HG03571 (cell line): ENCODE measurements around the gene C16orf89.
"Not testable (repeated sequence)": the region's sequence is repeated elsewhere in the genome, so short reads cannot be mapped to it uniquely, and the experiment has no call there.

ENCODE experiments used
- ATAC-seq: cut with Tn5 transposase; IDR thresholded peaks from one replicate; pipeline ENCODE4 v1.9.1; 2021; ENCODE audit not compliant: unreplicated experiment

The C16orf89 gene

DNA sequence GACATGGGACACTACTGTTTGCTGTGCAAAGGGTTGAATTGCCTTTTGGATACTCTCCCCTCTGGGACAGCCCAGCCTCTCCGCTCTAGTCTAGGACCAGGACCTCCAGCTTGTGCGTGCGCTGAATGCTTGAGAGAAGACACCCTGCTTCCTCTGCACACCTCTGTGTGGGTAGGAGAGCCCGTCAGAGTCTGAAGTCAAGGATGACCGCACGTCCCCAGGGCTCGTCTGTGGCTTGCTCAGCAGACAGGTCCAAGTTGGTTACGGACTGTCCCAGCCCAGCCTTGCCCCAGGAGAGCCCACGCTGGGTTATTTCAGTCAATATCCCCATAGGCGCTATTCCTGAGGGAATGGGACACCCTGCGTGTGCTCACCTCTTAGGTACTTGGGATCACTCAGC lies 3.7 kb downstream of the C16orf89 start:
- ATAC-seq: no peak

DNA sequence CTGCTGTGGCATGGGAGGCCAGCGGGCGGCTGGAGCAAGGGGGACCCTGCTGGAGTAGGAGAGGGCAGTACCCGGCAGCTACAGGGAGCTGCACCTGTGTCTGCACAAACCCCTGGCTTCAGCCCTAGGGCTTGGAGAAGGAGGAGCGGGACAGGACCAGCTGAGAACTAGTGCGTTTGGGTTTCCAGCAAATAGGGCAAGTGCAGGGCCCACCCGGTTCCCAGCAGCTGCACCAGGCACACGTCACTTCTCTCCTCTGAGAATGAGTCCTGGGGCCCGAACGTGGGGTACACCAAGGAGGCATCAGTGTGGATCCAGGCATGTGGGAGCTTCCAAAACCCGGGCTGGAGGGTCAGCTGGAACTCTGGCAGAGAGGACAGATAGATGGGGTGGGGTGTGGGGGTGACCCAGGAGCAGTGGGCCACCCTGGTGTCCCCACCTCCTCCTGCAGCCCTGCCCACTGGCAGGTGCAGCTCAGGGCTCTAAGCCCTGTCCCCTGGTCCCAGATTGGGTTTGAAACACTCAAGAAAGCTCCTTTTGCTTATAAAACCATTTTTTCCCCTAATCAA lies 5.6 kb downstream of the C16orf89 start:
- no peak for ATAC-seq

DNA sequence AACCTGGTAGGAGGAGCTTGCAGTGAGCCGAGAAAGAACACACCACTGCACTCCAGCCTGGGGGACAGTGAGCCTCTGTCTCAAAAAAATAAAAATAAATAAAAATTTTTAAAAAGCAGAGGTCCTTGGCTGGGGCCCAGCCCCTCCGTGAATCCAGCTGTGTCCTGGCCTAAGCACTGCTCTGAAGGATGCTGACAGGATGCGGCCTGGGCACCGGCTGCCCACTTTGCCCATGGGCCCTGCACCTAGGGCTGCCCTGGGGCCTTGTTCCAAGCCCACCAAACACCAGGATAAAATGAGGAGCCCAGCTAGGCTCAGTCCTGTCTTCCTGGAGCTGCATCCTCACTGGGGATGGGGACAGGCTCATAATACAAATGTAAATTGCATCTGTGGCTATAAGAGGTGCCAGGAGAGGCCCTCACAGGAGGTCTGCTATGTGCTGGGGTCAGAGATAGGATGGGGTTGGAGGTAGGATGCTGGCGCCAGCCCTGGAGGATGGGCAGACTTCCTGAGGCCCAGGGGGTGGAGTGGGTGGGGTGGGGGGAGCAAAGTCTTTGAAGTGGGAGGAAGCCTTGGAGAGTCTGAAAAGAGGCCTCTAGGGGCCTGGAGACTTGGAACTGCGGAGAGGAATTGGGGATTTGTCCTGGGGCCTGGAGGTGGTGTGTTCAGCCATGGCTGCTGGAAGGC lies 6.2 kb downstream of the C16orf89 start:
- ATAC-seq: no peak

DNA sequence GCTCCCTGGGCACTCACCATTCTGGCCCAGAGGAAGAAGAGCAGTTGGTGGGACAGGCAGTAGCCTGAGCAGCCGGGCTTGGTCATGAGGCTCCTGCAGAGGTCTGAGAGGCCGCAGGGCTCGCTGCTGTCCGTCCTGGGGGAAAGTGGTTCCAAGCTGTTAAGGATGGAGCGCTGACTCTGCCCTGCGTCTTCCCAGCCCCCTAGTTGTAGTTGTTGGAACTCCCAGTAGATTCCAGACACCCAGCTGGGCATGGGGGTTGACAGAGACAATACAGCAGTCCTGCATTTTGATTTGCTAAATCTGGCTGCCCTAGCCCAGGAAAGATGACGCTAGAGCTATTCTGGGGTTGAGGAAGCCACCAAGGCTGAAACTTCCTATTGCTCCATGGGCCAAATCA lies 7.3 kb downstream of the C16orf89 start:
- ATAC-seq: no peak

- no peak for ATAC-seq
Observed at GRCh38 chr16:5056352-5056751, 9.4 kb downstream of the C16orf89 start.

DNA sequence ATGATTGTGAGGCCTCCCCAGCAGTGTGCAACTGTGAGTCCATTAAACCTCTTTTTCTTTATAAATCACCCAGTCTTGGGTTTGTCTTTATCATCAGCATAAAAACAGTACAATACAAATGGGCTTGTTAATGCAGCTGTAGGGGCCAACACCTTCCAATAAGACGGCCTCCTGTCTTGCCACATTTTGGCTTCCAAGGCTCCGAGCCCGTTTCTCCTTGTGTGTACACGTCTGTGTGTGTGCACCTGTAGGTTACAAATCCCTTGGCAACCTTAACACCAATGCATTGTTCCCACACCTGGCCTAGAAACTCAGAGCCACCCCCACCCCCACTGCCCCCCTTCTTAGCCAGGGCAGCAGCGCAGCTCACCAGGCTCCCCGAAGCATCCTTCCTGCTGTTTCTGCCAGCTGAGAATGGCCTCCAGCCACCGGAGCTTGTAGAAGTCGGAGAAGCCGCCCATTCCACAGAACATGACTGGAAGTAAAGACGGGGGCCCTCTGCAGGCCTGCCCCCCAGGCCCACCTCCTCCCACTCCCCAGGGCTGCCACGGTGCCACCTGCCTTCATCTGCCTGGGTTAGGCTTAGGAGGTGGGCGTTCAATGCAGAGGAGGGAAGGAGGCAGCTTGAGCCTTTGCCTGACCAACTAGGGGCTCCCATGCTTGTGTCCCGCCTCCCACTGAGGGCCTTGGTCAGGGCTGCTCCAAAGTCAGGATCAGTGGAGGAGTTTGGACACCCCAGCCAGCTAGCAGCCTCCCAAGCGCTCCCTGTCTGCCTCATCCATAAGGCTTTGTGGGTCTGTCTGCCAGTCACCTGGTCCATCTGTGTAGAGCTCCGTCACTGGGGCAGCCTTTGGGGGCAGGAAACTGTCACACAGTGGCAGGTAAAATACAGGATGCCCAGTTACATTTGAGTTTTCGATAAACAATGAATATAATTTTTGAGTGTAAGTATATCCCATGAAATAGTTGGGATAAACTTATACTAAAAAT lies 10.6 kb downstream of the C16orf89 start:
- no peak for ATAC-seq

GRCh38 chr16:5046914-5047313 lies 18.8 kb downstream of the C16orf89 start:
- ATAC-seq: no peak

DNA sequence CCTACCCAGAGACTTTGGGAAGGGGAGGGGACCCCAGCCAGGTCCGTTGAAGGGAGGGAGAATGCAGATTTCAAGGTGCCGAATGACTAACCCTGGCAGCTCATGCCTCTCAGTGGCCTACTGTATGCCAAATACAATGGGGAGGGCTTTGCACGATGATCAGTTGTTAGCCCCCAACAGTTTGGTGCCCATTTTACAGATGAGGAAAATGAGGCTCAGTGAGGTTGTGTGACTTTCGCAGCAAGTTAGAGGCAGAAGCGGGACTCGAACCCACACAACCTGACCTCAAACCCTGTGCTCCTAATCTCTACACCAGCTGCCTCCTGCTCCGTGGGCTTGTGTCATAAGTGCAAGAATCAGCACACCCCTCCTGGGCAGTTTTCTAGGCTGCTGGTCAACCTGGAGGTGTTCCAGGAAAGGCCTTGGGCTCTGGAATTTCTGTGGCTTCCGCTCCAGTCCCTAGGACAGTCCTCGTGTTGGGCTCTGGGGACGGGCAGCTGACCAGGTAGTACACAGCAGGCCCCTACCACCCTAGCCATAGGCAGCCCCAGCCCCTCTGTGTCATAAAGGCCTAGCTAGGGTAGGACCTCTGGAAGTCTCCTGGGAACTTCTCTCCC lies 20.1 kb downstream of the C16orf89 start:
- no peak for ATAC-seq

DNA sequence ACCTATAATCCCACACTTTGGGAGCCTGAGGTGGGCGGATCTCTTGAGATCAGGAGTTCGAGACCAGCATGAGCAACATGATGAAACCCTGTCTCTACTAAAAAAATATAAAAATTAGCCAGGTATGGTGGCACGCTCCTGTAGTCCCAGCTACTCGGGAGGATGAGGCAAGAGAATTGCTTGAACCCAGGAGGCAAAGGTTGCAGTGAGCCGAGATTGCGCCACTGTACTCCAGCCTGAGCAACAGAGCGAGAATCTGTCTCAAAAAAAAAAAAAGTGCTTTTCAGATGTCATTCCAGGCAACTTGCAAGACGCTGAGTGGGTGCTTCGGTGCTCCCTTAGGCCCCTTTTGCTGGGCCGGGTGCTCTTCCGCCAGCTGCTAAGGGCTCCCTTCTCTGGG lies 21.2 kb downstream of the C16orf89 start:
- not testable (repeated sequence) for ATAC-seq

DNA sequence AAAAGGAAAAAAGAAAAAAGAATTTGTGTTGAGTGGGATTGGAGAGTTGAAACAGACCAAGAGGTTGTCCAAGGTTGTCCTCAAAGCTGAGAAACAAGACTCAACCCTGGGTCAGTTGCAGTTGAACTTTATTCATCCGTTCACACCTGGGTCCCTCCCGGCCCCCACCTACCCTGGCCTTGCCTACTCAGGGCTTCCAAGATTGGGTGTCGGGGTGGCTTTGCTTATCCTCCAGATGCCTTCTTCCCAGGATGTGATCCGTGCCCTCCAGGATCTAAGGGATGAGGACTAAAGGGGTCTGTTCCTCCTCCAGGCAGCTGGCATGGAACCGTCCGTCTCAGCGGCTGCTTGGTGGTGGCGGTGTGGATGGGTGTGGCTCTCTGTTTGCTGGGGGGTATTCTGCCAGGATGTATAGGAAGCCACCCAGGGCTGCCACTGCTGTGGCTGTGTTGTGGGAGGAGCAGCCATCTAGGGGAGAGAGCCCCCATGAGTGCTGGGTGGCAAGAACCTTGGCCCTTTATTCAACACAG lies 21.7 kb downstream of the C16orf89 start:
- ATAC-seq: no peak

GRCh38 chr16:5042574-5043171 lies 23.1 kb downstream of the C16orf89 start:
- no peak for ATAC-seq

DNA sequence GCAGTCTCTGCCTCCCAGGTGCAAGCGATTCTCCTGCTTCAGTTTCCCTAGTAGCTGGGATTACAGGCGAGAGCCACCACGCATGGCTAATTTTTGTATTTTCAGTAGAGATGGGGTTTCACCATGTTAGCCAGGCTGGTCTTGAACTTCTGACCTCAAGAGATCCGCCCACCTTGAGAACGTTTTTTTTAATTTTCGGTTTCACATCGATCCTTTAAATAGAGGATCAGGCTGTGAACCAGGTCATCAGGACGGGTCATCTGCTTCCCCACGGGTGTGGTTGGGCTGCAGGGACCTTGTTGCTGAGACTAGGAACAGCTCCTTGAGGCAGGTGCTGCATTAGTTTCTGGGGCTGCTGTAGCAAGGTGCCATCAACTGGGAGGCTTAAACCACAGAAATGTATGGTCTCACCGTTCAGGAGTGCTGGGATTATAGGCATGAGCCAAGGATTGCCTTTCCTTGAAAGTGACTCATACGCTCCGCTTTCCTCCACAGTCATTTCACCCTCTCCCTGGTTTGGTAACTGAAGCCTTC lies 24.1 kb downstream of the C16orf89 start:
- no peak for ATAC-seq

DNA sequence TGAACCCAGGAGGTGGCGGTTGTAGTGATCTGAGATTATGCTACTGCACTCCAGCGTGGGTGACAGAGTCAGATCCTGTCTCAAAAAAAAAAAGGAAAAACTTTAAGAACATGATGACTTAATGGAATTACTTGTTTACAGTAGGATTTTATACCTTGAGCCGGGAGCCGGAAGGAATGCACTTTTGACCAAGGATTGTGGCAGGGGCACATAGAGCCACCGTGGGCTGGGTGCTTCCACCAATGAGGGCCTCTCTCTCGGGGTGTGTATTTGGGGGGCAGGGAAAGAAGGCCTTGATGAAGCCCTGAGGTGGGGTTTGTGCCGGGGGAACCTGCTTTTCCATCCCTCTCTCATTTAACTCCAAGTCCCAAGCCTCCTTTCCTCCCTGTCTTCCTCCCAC lies 25.3 kb downstream of the C16orf89 start:
- ATAC-seq: no peak

DNA sequence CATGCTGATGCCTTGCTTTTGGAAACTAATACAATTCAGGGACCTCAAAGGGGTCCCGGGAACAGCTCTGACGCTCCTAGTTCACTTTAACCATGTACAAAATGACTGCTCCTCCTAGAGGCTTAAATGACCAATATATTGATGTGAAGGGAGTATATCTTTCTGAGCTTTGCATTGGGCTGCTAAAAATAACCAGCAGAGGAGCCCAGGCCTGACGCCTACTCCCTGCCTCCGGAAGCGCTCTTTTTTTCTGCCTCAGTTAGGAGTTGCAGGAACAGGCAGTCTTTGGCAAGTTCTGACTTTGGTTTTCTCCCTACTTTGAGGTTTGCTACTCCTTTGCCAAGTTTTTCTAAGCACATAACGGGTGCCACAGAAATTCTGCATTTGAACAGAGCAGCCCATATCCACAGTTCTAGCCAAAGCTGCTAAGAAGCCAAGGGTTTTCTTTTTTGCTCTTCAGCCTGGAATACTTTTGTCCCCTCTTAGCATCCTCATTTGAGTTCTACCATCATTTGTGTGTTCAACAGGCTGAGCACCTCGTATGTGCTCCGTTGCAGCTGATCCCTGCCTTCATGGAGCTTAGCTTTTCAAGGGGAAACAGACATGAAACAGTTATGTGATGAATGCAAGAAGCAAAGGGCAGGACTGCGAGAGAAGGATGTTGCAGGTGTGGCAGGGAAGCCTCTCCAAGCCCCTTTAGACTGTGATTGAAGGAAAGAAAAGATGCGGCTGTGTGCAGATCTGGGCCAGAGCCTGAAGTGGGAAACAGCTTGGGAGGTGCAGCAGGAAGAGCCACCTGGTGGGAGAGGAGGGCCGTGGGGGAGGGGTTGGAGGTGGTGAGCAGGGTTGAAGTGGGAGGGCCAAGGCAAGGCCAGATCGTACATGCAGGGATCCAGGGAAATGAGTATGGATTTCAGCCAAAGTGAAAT lies 29.3 kb downstream of the C16orf89 start:
- ATAC-seq: no peak

DNA sequence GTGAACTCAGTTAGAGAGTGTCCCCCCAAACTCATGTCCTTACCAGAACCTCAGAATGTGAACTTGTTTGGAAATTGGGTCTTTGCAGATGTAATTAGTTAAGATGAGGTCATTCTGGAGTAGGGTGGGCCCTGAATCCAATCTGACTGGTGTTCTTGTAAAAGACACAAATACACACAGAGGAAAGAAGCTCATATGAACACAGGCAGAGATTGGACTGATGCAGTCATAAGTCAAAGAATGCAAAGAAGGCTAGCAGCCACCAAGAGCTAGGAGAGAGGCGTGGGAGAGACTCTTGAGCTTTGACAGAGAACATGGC lies 29.9 kb downstream of the C16orf89 start:
- no peak for ATAC-seq

DNA sequence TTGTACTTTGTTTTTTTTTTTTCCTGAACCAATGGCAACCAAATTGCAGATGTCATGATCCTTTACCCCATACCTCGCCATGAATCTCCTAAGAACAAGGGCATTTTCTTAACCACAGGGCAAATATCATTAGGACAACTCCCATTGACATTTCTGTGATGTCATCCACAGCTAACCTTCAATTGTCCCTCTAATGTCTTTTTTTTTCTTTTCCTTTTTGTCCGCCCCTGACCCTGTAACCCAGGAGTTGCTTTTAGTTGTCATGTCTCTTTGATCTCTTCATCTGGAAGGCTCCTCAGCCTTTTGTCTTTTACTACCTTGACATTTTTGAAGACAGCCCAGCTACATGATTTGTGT lies 31.6 kb downstream of the C16orf89 start:
- no peak for ATAC-seq

DNA sequence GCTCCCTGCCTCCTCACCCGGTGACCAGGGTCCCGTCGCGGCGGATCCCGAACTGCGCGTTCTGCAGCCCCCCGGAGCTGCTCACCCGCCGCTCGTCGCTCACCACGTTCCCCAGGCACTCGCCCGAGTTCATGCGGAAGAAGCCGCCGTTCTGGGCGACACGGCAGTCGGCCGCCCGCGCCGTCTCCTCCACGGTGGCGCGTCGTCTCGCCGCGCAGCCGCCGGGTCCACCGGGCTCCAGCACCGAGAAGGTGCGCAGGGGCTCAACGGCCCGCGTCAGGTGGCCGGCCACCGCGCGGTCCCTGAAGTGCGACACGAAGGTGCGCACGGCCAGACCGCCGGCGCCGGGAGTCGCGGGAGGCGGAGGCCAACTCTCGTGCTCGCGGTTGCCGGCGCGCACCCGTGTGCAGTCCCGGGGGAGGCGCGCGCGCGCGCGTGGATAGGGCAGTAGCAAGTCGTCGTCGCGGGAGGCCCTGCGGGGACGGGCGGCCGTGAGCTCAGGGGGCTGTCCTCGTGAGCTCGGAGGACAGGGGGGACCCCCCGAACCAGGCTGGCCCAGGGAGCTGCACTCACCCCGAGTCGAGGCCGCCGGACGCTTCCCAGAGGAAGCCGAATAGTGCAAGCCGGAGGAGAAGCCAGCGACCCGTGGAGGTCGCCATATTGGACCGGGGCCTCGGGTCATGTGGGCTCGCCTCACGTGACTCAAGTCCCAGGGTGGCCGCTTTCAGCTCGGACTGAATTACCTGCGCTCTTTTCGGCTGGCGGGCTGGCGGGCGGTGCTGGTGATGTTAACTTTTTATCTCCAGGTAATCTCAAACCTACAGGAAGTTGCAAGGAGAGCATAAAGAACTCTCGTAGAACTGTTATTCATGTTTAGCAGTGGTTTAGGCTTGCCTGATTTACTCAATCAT lies 32.2 kb downstream of the C16orf89 start, which contains the start of gene NAGPA:
TSS of gene NAGPA (minus strand) at position 680 of the 911 bp plus-strand sequence. CDS start at position 659, 21 bp downstream.
- ATAC-seq: peak; percentile 78

- ATAC-seq: no peak
Observed at GRCh38 chr16:5032748-5033167, 33.0 kb downstream of the C16orf89 start.
